Skeletal muscle tissue (tissue), 4 donors: ENCODE measurements around the gene NME9. TPM values are rescaled to one million over a fixed set of nuclear protein-coding genes. Genes with fewer than 3 reads are reported as not detected.

Source experiments
- H3K27ac ChIP-seq: one replicate; pipeline ENCODE4 v1.7.0; 2013; ENCODE audit warnings: mild to moderate bottlenecking, low read depth, low read length, inconsistent platforms
- H3K27me3 ChIP-seq, 3 donors: one replicate each; pipeline ENCODE4 v1.7.0; 2013; ENCODE audit warnings: low read length in 3 of 3; ENCODE audit not compliant: control insufficient read depth in 3 of 3, insufficient read depth in 3 of 3
- H3K36me3 ChIP-seq, 3 donors: one replicate each; pipeline ENCODE4 v1.7.0; 2013; ENCODE audit warnings: low read length in 3 of 3; ENCODE audit not compliant: control insufficient read depth in 3 of 3, insufficient read depth in 3 of 3
- H3K4me1 ChIP-seq, 3 donors: one replicate each; pipeline ENCODE4 v1.7.0; 2013; ENCODE audit warnings: low read length in 3 of 3, mild to moderate bottlenecking in 3 of 3; ENCODE audit not compliant: control insufficient read depth in 3 of 3, insufficient read depth in 3 of 3
- H3K4me3 ChIP-seq, 3 donors: one replicate each; pipeline ENCODE4 v1.7.0; 2013; ENCODE audit warnings: low read length in 3 of 3
- H3K9ac ChIP-seq, 3 donors: one replicate each; pipeline ENCODE4 v1.7.0; 2013; ENCODE audit warnings: low read length in 3 of 3, mild to moderate bottlenecking in 3 of 3, moderate library complexity in 2 of 3, low read depth in 1 of 3
- H3K9me3 ChIP-seq, 3 donors: one replicate each; pipeline ENCODE4 v1.7.0; 2013; ENCODE audit warnings: low read length in 3 of 3; ENCODE audit not compliant: control insufficient read depth in 3 of 3
- total RNA-seq: library from RNA; depleted of rRNA; stranded (reverse); fragments of >200 nt; gene quantifications from one replicate; pipeline ENCODE4 v1.2.3, GENCODE V29; 2014
- donor health status: Osteomylitis.

Gene NME9
- total RNA-seq, 1 donor from 2014 or later: not detected

DNA sequence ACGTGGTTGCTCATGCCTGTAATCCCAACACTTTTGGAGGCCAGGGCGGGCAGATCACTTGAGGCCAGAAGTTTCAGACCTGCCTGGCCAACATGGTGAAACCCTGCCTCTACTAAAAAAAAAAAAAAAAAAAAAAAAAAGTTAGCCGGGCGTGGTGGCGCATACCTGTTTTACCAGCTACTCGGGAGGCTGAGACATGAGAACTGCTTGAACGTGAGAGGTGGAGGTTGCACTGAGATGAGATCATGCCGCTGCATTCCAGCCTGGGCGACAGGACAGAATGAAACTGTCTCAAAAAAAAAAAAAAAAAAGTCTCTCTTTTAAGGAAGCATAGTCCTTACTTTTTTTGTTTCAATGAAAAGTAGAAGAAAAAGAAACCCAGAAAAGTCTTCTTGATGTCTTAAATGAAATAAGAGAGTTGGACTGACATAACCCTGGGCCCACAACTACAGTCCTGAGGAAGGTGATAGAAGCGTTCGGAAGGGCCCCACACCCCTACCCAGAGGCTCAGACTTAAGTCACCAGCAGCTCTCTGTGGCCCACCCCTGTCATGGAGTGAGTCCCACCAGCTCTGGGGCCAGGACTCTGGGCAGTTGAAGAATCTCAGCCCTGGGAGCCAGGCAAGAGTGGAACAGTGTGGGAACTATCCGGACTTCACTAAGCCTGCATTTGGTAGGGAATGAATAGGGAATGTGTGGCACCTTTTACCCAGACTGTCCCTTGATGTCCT, 2.6 kb downstream of the NME9 start:
- H3K27ac ChIP-seq: no peak overlapping the region
- H3K36me3 ChIP-seq: no peaks in the 10 kb centered on the region
- no peak overlapping the region for H3K4me3 ChIP-seq
- no peaks in the 10 kb centered on the region for H3K9me3 ChIP-seq
- no peaks in the 10 kb centered on the region for H3K27me3 ChIP-seq
- H3K4me1 ChIP-seq: peaks cover 23 to 47% (median 25%) of the 10 kb centered on the region in 3 donors
- H3K9ac ChIP-seq: no peak overlapping the region

DNA sequence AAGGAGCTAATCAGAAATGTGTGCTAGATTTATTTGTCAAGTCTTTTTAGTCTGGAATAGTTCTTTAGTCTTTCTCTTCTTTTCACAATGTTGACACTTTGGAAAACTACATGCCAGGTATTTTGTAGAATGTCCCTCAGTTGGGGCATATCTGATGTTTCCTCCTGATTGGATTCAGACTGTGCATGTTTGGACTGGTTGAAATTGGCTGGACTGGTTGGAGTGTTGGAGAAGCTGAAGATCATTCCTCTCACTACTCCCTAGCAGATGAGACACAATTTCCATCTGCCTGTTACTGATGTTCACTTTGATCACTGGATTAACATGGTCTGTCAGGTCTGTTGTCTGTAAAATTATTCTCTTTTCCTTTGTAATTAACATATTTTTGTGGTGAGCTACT, 3.7 kb downstream of the NME9 start:
- Histone ChIP-seq H3K27me3 (no peaks in the 10 kb centered on the region), H3K9ac (no peak overlapping the region), H3K9me3 (no peaks in the 10 kb centered on the region), H3K36me3 (no peaks in the 10 kb centered on the region), H3K4me1 (peaks cover 17 to 39% (median 25%) of the 10 kb centered on the region in 3 donors), H3K4me3 (no peak overlapping the region), H3K27ac (no peak overlapping the region)

DNA sequence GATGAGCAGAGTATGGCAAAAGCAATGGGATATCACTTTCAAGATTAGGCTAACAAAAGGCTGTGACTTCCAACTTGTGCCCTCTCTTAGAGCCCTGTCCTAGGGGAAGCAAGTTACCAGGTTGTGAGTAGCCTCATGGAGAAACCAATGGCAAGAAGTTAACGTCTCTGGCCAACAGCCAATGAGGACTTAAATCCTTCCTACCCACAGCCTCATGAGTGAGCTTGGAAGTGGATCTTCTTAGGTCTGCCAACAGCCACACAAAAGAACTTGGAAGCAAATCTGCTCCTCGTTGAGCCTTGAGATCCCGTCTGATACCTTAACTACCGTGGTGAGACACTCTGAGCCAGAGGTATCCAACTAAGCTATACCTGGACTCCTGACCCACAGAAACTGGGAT, 5.7 kb downstream of the NME9 start:
- Histone ChIP-seq H3K4me3 (no peak overlapping the region), H3K4me1 (peaks cover 8 to 25% (median 18%) of the 10 kb centered on the region in 3 donors), H3K36me3 (no peaks in the 10 kb centered on the region), H3K27me3 (no peaks in the 10 kb centered on the region), H3K9ac (no peak overlapping the region), H3K27ac (no peak overlapping the region), H3K9me3 (no peaks in the 10 kb centered on the region)

DNA sequence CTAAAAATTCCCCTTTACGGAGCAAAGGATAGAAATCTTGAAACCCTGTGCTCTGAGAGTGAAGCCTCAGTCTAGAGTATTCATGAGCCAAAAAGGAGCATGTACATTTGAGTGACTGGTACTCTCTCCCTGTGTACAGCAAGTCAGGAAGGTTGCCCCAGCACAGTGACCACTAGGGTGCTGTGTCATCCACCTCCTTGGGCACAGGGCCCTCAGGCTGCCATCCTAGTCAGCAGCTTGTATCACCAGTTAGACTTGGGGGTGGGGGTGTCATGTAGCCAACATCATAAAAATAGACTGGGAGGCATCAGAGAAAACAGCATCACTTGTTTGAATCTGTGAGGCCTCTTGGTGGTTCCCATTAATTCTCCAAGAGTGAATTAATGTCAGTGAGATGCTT, 12.0 kb downstream of the NME9 start:
- no peak overlapping the region for H3K4me3 ChIP-seq
- no peaks in the 10 kb centered on the region for H3K9me3 ChIP-seq
- no peak overlapping the region for H3K9ac ChIP-seq
- peaks cover 0 to 15% (median 4%) of the 10 kb centered on the region in 3 donors for H3K4me1 ChIP-seq
- peak overlapping the region; percentile 52 for H3K27ac ChIP-seq
- H3K36me3 ChIP-seq: no peaks in the 10 kb centered on the region
- H3K27me3 ChIP-seq: no peaks in the 10 kb centered on the region

DNA sequence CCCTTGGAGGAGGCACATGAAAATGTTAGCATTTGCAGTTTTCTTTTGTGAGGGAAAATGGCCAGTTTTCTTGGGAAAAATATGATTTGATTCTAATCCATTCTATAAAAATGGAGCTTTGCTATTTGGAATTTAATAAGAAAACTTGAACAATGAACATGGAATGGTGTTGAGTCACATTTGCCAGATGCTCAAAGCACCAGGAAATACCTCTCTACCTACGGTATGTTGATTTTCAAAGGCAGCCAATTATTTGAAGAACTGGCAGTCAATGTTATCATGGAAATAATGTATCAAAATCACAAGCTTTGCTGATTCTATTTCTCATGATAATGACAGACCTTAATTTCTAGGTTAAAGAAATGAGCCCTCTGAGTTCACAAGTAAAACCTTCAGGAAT, 14.9 kb downstream of the NME9 start:
- Histone ChIP-seq H3K9me3 (peaks cover 0 to 2% (median 0%) of the 10 kb centered on the region in 3 donors), H3K27me3 (no peaks in the 10 kb centered on the region), H3K9ac (no peak overlapping the region), H3K36me3 (no peaks in the 10 kb centered on the region), H3K27ac (no peak overlapping the region), H3K4me3 (no peak overlapping the region), H3K4me1 (peaks cover 0 to 15% (median 4%) of the 10 kb centered on the region in 3 donors)

DNA sequence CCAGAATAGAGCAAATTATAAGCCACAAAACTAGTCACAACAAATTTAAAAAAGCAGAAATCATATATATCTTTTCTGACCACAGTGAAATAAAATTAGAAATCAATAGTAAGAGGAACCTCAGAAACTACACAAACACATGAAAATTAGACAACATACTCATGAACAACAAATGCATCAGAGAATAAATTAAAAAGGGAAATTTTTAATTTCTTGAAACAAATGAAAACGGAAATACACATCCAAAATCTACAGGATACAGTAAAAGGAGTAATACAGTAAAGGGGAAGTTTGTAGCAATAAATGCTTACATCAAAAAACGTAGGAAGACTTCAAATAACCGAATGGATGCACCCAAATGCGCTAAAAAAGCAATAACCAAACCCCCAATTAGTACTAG, 19.2 kb downstream of the NME9 start:
- Histone ChIP-seq H3K27me3 (no peaks in the 10 kb centered on the region), H3K4me1 (no peaks in the 10 kb centered on the region), H3K9me3 (peaks cover 0 to 2% (median 0%) of the 10 kb centered on the region in 3 donors), H3K9ac (no peak overlapping the region), H3K4me3 (no peak overlapping the region), H3K36me3 (no peaks in the 10 kb centered on the region), H3K27ac (no peak overlapping the region)

DNA sequence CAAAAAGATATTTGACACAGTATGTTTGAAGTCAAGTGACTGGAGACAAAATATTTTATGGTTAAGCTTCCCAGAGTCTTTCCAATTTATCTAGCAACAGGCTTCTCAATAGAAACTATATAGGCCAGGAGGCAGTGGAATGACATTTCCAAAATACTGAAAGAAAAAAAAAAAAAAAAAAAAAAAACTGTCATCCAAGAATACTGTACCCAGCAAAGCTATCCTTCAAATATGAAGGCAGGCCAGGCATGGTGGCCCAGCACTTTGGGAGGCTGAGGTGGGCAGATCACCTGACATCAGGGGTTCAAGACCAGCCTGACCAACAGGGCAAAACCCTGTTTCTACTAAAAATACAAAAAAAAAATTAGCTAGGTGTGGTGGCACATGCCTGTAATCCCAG, 20.9 kb downstream of the NME9 start:
- H3K27me3 ChIP-seq: no peaks in the 10 kb centered on the region
- no peak overlapping the region for H3K4me3 ChIP-seq
- no peak overlapping the region for H3K9ac ChIP-seq
- no peak overlapping the region for H3K27ac ChIP-seq
- H3K9me3 ChIP-seq: peaks cover 0 to 2% (median 0%) of the 10 kb centered on the region in 3 donors
- H3K36me3 ChIP-seq: no peaks in the 10 kb centered on the region
- no peaks in the 10 kb centered on the region for H3K4me1 ChIP-seq

DNA sequence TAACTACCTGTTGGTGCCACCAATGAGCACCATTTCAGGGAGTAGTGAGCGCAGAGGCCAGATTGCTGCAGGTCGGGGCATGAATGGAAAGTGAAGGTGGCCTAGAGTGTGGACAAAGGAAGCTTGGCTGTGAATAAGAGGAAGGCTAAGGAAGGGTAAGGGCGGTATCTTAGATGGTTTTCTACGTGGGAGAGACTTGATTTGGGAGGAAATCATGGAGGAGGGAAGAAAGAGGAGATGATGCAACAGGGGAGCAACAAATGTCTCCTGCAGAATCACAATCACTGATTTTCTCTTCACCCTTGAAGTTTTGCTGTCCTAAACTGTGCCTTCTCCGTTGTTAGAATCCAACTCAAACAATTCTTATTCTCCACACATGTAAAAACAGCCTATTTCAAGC, 21.8 kb downstream of the NME9 start:
- Histone ChIP-seq H3K4me1 (no peaks in the 10 kb centered on the region), H3K9ac (no peak overlapping the region), H3K36me3 (no peaks in the 10 kb centered on the region), H3K4me3 (no peak overlapping the region), H3K9me3 (peaks cover 0 to 2% (median 0%) of the 10 kb centered on the region in 3 donors), H3K27me3 (no peaks in the 10 kb centered on the region), H3K27ac (no peak overlapping the region)

DNA sequence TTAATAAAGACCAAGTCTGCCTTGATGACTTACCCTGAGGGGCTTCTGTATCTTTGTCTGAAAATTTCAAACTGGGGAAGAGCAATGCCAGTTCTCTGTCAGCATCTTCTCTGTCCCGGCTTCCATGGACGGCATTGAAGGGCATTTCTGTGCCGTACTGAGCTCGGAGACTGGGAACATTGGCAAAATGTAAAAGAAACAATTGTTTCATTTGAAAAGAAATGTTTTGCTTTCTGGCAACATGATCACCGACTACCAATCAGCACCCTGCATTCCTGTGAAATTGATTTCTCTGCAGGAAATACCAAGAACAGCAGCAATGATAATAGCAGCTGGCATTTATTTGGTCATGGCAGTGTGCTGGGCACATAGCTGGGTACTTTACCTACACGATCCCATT, 26.2 kb downstream of the NME9 start:
- Histone ChIP-seq H3K9me3 (no peaks in the 10 kb centered on the region), H3K9ac (no peak overlapping the region), H3K27ac (no peak overlapping the region), H3K36me3 (peaks cover 4 to 9% (median 5%) of the 10 kb centered on the region in 3 donors), H3K27me3 (no peaks in the 10 kb centered on the region), H3K4me1 (peaks cover 8 to 23% (median 11%) of the 10 kb centered on the region in 3 donors), H3K4me3 (no peak overlapping the region)

DNA sequence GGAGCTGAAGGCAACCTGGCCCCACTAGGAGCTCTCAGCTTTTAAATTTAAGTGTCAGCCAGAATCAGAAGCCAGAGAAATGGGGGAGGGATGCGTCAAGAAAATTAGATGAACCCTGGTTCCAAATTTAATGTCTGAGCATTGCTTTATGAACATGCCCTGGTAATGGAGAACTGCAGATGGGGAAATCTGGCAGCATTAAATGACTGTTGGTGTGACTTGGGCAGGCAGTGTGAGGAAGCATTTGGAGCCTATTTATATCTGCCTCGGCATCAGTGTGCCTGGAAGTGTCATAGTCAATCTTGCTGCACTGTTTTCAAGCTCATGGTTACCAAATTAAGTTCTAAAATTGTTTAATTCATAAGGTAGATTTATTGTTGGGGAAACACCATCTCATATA, 29.0 kb downstream of the NME9 start:
- Histone ChIP-seq H3K36me3 (peaks cover 19 to 24% (median 20%) of the 10 kb centered on the region in 3 donors), H3K27ac (peak overlapping the region; percentile 71), H3K9ac (no peak overlapping the region), H3K27me3 (no peaks in the 10 kb centered on the region), H3K4me3 (no peak overlapping the region), H3K4me1 (peaks cover 10 to 29% (median 18%) of the 10 kb centered on the region in 3 donors), H3K9me3 (no peaks in the 10 kb centered on the region)
